GM04504 (cell line): ENCODE measurements around the gene CD38.
A peak's percentile ranks its signal among the peaks of the same experiment; 100 is the strongest.
"Not testable (repeated sequence)": the region's sequence is repeated elsewhere in the genome, so short reads cannot be mapped to it uniquely, and the experiment has no call there.

Experiments
- DNase-seq: peaks from one replicate; pipeline ENCODE4 v3.0.0-alpha.2; 2012; ENCODE audit warnings: low read depth

The CD38 gene

DNA sequence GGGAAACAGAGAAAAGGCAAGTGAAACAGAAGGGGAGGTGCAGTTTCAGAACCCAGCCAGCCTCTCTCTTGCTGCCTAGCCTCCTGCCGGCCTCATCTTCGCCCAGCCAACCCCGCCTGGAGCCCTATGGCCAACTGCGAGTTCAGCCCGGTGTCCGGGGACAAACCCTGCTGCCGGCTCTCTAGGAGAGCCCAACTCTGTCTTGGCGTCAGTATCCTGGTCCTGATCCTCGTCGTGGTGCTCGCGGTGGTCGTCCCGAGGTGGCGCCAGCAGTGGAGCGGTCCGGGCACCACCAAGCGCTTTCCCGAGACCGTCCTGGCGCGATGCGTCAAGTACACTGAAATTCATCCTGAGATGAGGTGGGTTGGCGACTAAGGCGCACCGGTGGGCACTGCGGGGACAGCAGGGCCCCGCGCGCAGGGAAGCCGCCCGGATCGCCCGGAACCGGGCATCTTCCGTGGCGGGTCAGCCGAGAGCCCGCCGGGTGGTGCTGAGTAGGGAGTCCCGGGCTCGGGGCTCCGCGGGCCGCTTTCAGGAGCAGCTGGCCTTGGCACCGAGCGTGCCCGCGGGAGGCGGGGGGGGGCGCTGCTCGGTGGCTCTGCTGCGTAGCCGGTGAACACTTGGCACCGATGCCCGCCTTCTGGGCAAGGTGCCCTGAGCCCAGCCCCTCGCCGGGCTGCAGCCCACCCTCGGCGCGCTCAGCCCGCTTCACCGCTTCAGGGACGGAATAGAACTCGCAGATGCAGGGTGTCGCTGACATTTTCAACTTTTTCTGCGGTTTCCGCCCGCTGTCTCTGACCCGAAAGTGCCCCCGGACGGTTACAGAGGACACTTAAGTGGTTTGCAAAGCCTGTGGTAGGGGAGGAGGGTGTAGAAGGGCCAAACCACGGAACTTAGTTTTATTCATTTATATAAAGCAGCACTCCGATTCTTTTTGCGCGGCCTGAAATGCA, at the start of gene CD38:
TSS of gene CD38 (plus strand) at position 40 of the 953 bp plus-strand sequence. CDS start at position 127, 87 bp downstream.
- no peak for DNase-seq

DNA sequence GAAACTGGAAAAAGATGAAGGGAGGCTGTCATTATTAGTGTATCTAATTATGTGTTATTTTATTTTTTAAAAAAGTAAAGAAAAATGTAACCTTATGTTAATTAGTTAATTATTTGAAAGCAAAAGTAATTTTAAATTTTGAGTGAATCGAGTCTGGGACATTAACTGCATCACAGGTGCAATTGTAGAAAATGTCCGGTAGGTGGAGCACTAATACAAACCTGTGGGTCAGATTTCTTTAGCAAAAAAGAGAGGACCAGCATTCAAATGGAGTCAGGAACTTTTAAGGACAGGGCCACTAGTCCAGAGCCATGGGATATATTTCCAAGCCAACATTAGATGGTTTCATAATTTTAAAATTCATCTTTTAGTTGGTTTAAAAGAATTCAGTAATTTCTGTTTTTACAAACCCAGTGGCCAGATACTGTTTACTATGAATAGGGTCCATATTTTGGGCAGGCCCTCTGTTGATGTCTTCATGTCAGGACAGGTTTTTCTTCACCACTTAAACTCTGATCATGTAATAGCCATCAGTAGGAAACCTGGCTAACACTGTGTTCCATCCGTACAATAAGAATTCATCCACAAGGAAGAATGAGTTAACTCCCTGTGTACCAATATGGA, 48.1 kb upstream of the CD38 start:
- no peak for DNase-seq

DNA sequence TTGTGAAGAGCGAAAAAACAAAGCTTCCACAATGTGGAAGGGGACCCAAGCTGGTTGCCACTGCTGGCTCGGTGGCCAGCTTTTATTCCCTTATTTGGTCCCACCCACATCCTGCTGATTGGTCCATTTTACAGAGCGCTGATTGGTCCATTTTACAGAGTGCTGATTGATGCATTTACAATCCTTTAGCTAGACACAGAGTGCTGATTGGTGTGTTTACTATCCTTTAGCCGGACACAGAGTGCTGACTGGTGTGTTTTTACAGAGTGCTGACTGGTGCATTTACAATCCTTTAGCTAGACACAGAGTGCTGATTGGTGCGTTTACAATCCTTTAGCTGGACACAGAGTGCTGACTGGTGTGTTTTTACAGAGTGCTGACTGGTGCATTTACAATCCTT, 45.1 kb upstream of the CD38 start:
- not testable (repeated sequence) for DNase-seq

DNA sequence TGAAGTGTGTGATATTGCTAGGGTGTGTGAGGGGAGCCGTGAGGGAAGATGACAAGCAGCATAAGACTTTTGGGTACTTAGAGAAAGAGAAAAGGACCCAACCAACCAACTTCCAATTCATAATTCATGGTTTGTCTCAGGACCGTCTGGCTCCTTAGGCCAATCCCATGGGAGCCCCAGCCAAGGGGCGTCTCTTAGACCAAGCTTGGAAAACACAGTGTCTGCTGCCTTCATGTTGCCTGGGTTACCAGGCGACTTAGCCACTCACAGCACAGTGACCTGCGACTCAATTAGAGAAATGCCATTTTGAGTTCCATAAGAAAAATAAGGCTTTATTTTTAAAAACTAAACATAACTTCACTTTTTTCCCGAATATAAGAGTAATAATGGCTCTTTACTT, 42.6 kb upstream of the CD38 start:
- no peak for DNase-seq

DNA sequence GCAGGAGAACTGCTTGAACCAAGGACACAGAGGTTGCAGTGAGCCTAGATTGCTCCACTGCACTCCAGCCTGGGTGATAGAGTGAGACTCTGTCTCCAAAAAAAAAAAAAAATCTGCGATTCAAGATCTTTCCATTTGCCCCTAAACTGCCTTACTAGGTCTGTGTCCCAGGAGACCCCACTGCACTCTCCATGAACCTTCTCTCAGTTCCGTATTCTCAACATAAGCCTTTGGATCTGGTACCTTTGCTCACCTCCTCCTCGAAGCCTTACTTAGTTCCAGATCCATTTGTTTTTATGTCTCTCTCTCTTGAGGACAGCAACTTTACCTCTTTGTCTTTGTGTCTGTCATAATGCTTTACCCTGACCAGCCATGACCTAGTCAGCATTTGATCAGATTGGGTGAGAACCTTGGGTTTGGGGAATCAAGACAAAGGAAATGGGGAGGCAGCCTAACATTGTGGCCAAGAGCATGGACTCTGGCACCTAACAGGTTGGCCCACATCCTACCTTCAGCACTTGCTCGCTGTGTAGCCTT, 41.5 kb upstream of the CD38 start:
- no peak for DNase-seq

DNA sequence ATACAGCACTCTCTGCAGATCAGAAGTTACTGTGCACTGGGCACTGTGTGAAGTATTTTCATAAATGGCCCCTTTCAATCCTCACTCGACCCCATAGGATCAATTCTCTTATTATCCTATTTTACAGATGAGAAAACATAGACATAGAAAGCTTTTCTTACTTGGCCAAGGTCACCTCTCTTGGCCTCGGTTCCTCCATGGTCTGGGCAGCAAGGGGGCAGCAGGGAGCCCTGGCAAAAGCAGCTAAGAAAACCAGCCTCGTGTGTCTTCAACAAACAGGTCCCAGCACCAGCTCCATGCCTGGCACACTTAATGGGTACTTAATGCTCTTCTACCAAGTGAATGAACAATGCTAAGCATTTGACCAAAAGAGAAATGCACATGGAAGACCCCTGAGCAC, 40.9 kb upstream of the CD38 start:
- DNase-seq = no peak

DNA sequence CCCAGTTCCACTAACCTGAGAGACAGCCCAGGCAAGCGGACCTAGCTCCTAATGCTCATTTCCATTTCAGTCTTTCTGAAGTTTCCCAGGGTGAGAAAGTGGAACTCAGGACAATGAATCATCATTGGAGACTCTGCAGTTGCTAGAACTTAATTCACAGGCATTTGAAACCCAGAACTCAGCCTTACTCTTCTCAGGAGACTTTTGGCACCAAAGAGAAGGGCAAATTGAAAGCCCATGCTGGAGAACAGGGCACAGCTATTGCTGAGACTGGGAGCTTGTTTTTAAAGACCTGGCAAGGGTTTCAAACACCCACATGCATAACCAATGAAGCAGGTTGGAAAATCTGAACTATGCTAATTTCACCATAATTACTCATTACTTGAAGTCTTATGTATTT, 39.3 kb upstream of the CD38 start:
- no peak for DNase-seq

DNA sequence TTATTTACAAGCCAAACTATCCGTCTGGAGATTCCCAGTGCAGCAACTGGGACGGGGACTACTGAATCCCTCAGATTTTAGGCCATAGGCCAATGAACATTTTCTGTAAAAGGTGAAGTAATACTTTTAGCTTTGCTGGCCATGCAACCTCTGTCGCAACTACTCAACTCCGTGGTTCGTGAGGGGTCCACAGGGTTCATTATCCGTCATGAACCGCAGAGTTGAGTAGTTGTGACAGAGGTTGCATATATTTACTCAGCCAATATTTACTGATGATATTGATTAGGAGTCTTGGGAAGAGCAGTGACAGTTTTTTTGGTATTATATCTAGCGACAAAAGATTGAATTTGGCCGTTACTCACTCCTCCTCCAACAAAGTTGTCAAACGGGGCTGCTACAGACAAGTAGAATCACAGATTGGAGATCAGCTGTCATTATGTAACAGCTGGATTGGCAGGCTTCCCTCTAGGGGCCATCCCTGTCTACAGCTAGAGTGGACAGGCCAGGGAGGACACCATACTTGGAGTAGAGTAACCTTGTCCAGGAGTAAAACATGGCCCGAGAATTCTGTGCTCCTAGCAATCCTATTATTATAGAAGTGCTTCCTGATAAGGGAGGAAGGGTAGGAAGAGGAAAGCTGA, 37.2 kb upstream of the CD38 start:
- no peak for DNase-seq

DNA sequence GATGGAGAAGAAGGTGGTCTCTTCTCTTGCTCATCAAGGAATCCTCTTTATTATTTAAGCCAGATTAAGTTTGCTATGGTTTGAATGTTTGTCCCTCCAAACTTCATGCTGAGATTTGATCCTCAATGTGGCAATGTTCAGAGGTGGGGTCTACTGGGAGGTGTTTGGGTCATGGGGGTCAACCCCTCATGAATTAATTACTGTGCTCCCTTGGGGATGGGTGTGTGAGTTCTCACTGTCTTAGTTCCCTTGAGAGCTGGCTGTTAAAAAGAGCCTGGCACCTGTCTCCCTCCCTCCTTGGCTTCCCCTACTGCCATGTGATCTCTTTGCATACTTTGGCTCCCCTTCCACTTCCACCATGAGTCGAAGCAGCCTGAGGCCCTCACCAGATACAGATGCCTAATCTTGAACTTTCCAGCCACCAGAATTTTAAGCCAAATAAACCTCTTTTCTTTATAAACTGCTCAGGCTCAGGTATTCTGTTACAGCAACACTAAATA, 36.0 kb upstream of the CD38 start:
- no peak for DNase-seq

DNA sequence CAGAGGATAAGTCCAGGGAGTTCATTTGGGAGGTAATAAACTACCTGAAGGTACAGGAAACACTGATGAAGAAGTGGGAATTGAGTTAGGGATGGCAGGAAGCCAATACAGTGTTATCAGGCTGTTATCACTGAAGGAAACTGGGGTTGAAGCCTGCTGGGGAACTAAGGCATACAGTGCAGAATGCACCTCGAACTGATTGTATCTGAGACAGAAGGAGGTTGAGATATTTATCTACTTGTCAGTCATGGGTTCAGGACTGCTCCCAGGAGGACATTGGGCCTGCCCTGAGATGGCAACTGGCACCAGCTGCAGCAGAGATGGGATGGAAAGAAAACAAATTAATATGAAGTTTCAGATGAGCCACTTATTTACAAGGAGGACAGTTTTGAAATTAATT, 35.5 kb upstream of the CD38 start:
- no peak for DNase-seq

DNA sequence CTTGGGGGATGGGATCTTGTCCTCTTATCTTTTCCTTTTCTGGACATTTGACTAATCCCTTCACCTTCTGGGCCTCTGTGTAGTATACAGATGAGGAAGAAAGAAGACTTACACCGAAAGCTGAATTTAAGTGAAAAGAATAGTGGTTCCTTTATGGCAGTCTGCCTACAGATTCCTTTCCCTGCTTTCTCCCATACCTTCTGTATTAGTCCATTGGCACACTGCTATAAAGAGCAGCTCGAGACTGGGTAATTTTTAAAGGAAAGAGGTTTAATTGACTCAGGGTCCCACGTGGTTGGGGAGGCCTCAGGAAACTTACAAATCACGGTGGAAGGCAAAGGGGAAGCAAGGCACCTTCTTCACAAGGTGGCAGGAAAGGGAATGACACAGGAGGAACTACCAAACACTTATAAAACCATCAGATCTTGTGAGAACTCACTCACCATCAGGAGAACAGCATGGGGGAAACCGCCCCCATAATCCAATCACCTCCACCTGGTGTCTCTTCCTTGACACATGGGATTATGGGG, 34.0 kb upstream of the CD38 start:
- peak; percentile 4 for DNase-seq

DNA sequence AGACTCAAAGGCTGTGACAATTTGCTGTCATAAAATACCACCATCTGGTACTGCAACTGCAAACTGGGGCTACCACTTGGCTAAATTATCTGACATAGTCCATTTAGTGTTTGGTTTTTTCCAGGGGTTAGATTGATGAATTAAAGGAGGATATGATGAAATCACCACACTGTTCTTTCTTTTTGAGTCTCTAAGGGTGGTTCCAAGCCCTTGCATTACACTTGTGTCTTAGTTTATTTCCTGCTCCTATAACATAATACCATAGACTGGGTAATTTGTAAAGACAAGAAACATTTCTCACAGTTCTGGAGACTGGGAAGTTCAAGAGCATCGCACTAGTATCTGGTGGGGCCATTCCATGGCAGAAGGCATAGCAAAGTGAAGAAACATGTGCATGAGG, 32.0 kb upstream of the CD38 start:
- DNase-seq = no peak

DNA sequence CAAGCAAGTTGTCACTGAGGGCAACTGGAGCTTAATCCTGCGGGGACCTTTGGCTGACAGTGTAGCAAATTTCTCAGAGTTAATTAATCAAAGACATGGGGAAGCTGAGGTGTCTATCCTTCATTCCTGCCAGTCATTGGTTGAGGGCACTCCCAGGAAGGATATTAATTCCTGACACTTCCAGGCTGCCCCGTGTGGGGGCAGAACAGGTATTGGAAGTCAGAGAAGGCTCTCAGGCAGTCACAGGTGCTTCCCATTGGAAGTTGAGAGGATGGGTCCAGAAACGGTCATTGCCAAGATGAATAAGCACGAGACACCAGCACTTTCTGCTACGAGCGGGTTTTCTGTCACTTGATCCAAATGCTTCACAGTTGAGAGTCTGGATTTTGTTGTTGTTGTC, 29.1 kb upstream of the CD38 start:
- no peak for DNase-seq

DNA sequence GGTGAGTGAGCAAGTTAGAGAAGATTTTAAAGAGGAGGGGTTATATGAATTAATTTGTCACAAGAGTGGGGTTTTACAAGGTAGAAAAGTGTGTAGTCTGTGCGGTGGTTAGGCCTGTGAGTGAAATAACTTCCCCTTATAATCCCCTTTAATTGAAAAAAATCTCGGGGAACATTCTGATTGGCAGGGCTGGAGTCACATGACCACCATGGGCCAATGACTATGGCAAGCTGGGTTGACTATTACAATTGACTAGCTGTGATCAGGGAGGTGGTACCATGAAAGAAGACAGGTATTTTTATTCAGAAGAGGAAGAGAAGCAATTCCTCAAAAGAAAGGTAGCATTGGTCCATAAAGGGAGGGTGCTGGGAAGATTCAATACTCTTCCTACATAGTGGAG, 27.0 kb upstream of the CD38 start:
- no peak for DNase-seq

DNA sequence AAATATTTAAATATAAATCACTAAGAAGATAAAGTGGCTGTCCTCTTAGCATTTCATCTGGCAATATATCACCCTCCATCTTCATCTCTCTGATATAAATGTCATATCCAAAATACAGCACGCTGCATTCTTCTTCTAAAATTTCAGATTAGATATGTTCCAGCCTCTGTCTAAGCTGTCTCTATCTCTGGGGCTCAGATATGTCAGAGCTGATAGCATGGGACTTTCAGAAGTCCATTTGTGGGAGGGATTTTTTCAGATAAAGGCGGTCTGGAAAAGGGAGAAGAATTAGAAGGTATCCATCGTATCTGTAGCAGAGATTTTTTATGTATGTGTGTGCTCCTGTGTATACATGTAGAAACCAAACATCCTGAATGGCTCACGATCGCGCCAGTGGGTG, 25.0 kb upstream of the CD38 start:
- no peak for DNase-seq

DNA sequence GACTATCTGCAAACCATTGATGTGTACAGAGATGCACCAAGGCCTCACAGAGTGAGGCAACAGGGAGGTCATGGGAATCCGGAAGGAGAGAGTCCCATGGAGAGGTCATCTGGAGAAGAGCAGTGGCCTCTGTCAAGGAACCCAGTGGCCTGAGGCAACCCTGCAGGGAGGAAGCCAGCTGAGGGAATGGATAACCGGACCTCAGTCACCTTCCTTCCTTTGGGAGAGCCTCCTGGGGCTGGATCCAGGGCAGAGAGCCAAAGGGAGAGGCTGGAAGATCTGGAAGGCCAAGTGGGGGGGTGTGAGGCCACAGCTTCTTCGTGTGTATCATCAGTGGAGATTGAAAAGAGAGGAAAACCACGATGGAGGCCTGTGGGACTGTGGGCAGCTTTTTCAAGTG, 24.3 kb upstream of the CD38 start:
- DNase-seq = no peak

DNA sequence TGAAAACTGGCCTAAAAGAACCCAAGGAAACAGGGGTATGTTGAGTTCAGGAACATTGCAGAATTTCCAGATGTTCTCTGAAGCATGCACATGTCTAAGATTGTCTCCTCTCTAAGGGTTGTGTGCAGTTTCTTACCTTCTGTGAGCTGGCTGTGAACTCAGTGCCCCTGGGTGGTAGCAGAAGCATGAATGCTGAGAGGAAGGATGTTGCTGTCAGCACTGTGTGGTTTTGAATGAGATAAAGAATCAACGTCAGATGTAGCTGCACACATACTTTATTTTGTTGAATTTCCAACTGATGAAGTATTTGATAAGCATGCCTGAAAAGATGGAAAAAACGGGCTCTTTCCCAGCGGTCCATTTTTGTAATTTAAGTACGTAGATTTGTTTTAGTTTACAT, 23.8 kb upstream of the CD38 start:
- no peak for DNase-seq

DNA sequence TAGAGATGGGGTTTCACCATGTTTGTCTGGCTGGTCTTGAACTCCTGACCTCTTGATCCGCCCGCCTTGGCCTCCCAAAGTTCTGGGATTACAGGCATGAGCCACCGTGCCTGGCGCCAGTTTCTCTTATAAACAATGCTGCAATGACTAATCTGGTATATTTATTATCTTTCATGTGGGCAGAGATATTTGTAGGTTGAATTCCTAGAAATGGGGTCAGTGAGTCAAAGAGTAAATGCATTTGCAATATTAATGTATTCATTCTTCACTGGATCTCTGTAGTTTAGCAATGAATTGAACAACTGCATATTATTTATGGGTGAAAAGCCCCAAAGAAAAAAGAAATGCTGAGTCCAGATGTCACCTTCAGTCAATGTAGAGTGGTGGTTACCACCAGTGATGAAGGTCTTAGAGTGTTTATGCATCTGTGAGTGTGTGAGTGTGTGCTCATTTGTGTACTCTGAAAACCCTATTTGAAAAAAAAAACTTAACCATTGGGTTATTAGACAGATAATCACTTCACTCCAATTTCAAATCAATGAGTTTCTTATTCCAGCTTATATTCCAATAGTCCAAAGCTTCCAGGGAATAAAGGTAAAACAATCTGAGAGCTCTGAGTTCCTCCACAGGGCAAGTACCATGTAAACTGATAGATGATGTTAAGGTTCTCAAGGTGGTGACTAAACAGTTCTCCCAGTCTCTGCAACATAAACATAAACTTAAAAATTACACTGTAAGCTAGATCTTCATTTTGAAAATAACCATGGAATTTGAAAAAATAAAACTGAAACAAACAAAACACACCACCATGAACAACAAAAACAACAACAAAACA, 22.6 kb upstream of the CD38 start:
- no peak for DNase-seq

DNA sequence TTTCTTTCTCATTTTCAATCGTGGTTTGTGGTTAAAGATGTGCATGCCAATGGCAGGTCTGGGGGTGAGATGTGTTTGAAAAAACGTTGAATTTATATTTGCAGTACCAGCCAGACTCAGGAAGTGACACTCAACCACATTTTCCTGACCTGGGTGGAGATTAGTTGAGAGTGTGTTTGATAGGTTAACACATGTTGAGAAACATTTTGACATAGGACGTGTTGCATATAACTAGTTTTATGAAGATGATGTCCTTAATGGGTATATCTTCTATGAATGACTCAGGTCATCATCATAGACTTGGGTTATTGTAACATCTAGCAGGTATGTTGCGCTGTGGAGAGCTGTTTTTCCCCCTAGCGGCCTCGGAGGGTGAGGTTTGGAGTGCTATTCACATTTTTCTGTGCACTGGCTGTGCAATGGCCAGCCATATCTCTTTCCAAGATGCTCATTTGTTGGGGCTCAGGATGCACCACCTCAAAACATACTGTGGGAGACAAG, 21.7 kb upstream of the CD38 start:
- no peak for DNase-seq

DNA sequence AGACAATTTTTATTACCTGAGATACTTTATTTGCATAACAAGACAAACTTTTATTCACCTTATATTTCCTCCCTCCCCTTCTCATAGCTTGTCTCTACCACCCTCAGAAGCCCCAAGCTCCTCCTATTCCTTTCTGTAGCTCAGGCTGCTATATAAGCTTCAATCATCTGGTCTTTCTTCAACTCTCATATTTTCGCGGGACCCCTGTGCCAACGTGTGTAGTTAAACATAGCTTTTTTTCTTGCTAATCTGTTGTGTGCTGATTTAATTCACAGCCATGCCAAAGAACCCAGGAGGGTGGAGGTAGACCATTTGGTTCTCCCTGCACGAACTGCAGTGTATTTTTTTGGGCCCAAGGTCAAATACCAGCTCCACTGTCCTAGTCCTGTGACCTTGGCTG, 21.1 kb upstream of the CD38 start:
- DNase-seq = no peak

DNA sequence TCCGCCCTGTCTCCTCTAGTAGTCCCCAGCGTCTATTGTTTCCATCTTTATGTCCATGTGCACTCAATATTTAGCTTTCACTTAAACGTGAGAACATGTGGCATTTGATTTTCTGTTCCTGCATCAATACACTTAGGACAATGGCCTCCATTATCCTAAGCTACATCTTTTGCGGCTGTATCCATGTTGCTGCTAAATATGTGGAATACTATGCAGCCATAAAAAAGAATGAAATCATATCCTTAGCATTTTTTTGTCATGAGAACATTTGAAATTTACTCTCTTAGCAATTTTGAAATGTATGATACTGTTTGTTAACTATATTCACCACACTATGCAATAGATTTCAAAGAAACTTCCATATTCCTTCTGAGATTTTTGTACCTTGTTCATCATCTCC, 19.8 kb upstream of the CD38 start:
- DNase-seq = no peak
